TTC549 (cell line): Measurements from ENCODE around the gene NTN1.

Experiments
- FAIRE-seq: peaks from 2 replicates; lab custom pipeline; 2012; peaks lifted over from hg19 to GRCh38; lab: Jason Lieb, UNC

The NTN1 gene

DNA sequence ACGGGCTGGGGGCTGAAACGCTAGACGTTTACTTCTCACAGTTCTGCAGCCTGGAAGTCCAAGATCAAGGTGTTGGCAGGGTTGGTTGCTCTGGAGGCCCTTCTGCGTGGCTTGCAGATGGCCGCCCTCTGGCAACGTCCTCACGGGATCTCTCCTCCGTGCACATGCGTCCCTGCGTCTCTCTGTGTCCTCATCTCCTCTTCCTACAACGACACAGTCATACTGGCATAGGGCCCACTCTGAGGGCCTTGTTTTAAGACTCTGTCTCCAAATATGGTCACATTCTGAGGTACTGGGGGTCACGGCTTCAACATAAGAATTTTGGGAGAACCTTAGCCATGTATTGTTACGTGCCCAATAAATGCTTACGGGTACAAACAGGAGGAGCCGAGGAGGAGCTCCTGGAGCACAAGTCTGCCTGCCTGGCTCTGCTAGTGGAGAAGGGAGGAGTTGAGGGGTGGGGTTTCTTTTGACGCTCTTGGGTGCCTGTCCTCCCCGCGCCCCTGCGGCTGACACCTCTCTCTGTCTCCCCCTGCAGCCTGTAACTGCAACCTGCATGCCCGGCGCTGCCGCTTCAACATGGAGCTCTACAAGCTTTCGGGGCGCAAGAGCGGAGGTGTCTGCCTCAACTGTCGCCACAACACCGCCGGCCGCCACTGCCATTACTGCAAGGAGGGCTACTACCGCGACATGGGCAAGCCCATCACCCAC is 141.1 kb downstream of the NTN1 start:
- FAIRE-seq, result no peak

DNA sequence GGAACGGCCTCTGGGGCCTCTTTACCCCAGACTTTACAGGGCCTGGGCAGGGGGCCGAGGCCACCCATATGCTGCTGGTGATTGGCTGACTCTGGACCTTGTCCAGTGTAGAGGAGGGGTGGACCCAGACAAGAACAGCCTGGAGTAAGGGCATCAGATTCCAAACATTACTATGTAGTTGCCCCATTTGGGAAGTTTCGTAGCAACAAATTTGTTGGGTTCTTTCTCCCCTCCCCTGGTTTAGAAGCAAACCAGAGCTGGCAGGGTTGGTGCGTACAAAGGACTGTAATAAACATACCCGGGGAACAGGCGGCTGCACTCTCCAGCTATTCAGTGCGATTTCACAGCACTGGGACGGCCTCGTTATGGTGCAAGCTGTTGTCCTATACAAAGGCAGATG is 145.5 kb downstream of the NTN1 start:
- no peak for FAIRE-seq

DNA sequence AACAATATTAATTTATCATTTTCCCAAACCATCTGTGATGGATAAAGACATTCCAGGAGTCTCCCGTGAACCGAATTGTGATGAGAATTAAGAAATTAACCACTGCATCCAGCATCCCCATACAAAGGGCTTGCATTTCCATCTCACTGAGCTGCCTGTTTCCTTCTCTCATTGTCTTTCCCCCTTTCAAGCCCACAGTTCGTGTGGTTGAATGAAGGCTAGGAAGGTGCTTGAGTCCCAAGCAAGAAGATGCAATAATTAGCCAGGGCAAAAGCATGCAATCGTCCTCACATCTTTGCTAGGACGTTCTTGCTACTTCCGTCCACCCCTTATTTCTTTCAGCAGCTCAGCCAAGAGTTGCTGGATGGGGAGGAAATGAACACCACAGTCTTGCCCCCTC is 146.1 kb downstream of the NTN1 start:
- FAIRE-seq, result no peak

DNA sequence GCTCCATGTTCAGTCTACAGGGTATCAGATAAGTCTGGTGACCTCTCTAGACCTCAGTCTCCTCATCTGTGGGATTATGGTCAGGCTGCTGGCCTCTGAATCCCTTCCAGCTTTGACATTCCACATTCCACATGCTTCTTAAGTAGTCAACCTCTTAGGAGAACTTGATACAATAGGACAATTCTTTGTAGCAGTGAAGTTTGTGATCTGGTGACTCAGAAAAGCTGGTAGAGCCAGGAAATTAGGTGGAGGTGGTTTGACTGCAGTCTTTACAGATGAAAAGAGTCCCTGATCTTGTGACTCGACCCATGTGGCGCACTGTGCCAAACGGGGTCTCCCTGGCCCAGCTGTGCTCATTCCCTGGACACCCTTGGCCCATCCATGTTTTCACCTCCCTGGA is 147.8 kb downstream of the NTN1 start:
- FAIRE-seq, result no peak

DNA sequence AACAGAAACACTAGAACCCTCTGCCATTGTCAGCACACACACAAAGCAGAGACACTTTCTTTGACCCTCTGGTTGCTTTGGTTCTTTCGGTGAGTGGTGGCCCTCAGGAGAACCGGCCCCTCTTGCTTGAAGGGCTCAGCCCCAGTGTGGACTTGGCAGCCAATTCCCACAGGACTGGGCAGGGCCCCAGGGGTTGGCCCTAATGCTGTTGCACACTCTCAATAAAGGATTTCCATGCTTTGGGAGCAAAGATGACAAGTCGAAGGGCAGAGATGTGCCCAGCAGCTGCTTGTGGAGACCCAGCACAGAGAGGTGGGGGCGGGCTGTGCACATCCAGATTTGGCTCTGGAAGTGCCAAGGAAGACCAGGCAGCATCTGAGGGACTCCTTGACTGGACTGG is 149.0 kb downstream of the NTN1 start:
- FAIRE-seq, result no peak

DNA sequence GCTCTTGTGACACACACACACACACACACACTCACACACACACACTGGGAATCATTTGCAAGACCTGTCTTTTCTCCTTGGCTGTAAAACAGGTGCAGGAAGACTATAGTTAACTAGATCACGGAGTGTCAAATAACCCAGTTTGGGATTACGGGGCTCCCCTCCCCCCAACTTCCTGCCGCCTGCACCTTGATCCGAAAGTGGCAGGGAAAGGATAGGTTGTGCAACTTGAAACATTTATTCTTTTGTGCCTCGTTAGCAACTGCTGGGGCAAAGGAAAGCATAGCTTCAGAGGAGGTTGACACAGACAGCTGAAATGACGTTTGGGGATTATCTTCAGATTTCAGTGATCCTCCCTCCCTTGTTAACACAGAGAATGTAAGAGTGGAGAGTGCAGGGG is 149.5 kb downstream of the NTN1 start:
- FAIRE-seq, result no peak

DNA sequence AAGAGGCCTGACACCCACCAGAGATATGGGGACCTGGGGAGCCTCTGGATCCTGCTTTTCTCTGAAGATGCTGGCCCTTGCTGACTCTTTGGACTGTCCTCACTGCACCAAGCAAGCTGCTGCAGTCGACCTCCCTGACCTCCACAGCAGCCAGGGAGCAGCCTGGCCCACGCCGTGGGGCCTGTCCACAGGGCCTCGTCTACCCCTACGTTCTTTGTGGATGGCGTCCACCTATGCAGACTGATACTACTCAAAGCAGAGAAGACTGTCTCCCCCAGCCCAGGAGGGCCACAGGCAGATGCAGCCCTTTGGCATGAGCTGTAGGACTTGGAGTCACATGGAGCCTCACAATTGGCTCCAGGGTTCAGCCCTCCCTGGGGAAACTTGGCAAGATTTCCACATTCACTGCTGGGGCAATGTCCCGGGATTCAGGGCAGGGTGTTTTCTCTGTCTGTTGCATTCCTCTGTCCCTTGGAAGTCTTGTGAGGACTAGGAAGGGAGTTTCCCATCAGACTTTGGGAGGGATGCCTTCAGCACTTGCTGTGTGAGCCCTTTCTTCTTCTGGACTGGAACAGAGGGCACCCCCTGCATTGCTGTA is 152.2 kb downstream of the NTN1 start:
- FAIRE-seq, result no peak

DNA sequence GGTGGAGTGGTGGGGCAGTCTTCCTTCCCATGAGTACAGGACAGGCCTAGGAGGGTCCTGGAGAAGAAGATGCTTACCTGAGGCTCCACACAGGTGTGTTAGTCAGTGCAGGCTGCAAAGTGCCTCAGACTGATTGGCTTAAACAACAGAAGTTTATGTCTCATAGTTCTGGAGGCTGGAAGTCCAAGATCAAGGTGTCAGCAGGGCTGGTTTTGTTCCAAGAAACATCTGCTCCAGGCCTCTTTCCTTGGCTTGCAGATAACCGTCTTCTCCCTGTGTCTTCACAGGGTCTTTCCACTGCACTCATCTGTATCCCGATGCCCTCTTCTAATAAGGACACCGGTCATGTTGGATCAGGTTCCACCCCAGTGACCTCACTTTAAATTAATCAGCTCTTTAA is 153.0 kb downstream of the NTN1 start:
- FAIRE-seq, result no peak

DNA sequence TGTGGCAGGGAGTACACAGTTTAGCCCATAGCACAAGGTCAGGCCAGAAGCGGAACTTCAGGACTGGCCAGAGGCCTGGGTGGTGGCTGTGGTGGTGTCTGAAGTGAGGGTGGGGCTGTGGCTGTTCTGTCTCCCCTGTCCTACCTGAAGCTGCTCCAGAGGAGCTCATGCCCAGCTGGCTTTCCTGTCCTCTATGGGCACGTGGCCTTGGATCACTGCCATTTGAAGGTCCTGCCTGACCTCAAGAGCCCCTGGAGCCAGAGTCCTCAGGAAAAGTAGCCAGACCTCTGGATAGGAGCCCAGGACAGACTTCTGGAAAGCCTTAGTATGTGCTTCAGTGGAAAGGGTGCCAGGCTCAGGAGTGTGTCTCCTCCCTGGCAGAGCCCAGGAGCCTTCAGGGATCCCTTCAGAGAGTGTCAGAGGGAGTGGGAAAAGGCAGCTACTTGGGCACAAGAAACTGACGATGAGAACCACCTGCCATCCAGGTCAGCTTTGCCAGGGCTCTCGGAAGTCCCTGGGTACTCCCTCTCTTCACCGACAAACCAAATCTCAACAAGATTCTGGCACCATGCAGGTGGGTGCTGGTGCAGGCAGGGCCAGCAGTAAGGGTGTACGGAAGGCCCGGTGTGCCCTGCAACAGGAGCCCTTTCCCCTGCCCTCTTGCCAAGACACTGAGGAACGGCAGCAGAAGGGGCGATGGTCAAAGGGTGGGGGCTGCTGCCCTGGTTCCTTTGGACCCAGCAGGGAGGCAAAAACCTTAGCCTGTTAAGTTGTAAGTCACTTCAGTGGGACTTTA is 153.7 kb downstream of the NTN1 start:
- FAIRE-seq, result no peak

DNA sequence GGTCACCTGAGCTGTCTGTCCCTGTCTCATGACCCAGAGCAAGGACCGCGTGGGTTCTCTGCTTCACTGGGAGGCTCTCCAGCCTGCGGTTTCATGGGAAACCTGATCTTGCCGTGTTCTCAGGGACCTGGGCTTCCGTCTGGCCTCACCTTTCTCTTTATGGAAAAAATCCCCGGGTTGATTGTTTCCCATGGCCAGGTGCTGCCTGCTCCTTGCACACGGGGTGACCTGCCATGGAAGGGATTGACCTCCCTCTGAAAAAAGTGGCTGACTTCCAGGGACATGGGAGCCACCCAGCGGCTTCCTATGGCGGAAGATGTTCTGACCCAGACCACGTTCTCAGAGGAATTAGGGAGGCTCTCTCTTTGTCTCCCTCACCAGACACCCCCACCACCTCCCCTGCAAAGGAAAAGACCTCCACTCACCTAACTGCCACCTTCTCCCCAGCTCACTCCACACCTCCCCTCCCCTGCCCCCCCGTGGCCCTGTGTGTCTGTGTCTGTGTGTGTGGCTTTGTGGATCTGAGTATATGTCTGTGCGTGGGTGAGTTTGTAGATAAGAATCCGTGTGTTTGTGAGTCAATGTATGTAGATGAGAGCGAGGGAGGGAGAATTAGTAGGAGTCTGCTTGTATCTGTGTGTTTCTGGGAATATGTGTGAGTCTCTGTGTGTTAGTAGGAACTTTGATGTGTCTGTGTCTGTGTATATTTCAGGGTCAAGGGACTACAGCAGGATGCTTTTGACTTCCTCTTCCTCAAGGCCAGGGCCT is 154.6 kb downstream of the NTN1 start:
- FAIRE-seq, result no peak

DNA sequence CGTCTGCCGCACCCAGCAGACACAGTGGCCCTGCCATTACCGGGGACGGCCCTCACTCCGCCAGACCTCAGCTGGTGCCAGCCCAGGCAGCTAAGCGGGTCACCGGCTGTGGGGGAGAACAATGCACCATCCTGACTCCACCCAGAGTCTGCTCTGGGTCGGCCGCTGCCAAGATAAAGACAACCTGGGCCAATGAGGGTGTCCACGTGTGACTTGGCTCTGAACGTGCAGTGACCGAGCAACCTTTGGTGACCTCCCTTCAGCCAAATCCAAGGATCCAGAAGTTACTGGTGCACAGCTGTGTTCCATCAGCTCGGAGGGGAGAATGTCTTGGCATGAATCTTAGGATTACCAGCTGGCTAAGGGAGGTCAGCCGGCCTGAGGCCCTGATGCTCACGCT is 155.9 kb downstream of the NTN1 start:
- no peak for FAIRE-seq

DNA sequence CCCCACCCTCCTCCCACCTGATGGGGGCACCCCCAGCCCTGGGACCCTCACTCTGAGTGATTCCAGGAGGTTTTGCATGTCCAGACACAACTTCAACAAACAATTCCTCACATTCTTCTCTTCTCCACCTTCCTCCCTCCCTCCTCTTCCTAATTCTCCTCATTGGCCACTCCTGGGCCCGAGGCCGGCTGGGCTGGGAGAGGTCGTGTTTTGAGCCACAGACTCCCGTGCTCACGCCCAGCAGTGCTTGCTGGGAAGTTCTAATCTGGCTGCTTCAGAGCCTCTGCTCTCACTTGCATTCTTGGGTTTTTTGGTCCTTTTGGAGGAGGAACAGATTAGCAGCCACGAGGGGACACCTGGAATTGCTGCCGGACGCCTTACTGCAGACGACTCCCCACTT is 157.0 kb downstream of the NTN1 start:
- FAIRE-seq, result no peak

DNA sequence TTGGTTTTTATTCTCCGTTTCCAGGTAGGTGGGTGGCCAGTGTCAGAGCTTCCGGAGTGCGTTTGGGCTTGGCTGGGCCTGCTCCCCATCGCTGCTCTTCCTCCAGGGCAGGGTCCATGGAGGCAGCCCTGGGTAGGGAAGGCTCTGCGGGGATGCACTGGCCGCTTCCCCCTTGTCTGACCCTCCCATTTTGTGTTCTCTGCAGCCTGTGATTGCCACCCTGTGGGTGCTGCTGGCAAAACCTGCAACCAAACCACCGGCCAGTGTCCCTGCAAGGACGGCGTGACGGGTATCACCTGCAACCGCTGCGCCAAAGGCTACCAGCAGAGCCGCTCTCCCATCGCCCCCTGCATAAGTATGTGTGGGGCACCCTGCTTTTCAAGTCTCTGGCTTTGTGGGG is 158.3 kb downstream of the NTN1 start:
- FAIRE-seq, result no peak

DNA sequence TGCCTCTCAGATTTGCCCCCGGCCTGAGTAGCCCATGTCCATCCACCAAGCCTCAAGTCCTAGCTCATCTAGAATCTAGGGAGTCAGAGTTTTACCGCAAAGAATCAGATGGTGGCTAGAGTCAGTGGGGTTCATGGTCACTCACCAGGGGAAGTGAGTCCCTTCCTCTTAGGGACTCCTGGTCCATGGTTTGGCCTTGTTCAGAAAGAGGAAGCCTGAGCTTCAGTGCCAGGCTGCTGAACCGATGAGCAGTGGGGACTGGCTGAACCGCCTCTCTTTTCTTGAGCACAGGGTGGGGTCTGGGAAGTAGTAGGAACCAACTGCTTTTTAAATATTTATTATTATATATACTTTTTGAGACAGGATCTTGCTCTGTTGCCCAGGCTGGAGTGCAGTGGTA is 160.3 kb downstream of the NTN1 start:
- FAIRE-seq, result no peak

DNA sequence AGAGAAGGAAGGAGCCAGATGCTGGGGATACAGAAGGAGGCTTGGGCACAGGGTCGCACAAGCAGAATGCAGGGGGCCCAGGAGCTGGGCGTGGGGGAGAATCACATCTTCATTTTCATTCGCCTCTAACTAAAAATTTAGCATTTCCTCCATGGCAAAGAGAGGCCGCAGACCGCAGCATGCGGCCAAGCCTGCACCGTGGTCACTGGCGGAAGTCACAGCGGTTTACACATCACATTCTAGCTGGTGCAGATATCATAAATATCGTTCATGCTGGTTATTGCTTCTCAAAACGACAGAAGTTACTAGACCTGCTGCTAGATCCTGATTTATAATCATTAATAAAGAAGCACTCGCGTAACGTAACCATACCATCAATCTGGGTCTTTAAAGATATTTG is 162.0 kb downstream of the NTN1 start:
- no peak for FAIRE-seq

DNA sequence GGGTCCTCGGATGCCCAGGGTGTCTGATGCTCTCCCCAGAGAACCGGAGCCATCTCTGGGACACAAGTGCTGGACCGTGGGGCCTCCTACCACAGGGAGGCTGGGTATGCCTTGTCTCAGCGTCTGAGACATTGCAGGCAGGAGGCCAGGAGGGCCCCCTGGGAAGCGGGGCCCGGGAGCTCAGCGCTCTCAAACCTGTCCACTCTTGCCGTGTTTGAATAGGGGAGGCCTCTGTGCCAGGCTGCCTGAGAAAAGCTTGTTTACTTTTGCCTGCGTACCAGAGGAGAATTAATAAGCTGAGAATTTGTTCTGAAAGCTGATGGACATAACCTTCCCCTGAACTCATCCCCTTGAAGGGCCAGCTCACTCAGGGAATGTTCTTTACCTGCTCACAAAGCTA is 163.8 kb downstream of the NTN1 start:
- no peak for FAIRE-seq

DNA sequence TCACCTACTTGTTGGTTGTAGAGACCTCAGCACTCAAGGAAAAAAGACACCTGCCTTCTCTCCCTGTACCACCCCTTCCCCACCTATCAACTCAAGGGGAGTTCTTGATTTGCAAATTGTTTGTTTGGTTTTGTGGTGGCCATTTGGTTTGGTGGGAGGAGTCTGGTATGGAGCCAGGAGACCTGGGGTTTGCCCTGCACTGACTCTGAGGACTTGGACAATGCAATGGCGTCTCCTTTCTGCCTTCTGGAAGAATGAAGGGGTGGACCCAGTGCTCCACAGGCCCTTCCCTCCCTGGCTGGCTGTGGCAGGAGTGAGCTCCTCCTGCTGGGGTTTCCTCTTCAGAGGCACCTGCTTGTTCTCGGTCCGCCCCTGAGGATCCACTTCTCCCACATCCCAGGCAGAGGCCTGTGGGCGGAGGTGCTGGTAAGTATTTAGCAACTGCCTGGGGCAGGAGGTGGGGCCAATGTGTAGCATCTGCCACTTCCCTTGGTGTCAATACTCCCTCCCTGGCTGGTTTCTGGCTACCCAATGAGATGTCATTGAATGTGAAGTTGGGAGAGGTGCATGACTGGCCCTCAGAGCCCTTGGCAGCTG is 164.5 kb downstream of the NTN1 start:
- no peak for FAIRE-seq

DNA sequence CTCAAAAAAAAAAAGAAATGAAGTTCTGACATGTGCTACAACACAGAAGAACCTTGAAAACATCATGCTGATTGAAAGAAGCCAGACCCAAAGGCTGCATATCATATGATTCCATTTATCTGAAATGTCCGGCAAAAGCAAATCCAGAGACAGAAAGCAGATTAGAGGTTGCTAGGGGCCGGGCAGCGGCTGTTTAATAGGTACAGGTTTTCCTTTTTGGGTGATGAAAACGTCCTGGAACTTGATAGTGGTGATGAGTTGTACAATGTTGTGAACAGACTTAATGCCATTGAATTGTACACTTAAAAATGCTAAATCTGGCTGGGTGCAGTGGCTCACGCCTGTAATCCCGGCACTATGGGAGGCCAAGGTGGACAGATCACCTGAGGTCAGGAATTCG is 166.5 kb downstream of the NTN1 start:
- no peak for FAIRE-seq

DNA sequence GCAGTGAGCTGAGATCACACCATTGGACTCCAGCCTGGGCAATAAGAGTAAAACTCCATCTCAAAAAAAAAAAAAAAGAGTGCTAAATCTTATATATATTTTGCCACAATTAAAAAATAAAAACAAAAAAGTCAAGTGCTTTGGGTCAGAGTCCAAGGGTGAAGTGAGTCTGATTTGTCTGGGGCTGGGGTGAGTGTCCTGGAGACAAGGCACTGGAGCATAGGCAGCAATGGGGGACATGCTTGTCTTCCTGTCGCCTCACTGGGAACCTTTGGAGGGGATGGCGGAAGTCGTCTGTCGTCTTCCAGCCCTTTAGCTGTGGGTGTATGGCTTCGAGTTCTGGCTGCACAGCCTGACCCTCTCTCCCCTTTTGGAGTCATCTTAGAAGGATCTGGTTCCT is 167.1 kb downstream of the NTN1 start:
- no peak for FAIRE-seq

DNA sequence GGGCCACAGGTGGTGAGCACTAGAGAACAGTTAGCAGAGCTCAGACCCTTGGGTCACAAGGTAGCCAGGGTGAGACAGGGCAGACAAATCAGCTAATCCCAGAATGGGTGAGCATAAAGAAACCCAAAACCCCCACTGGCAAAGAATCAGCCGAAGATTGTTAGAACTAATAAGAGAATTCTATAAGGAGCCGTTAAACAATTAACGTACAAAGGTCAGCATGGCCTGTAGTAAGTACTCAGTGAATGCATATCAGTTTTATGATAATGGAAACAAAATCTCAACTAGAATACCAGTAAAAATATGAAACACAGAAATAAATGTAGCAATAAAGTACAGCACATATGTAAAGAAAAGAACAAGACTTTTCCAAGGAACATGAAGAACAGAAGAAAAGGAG is 168.6 kb downstream of the NTN1 start:
- no peak for FAIRE-seq

DNA sequence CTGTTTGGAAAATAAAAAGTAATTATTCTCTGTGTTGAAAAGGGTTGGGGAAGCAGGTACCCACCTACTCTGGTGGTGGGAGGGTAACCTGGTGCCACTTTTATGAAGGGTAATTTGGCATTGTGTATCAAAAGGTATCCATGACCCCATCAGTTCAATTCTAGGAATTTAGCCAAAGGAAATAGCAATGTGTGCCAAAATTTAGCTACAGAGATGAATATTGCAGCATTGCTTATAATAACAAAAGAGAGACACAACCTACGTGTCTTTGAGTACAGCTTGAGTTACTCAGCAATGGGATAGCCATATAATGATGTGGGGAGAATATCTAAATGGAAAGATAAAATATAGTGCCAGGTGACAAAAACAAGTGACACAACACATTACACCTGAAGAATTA is 170.7 kb downstream of the NTN1 start:
- FAIRE-seq, result no peak

DNA sequence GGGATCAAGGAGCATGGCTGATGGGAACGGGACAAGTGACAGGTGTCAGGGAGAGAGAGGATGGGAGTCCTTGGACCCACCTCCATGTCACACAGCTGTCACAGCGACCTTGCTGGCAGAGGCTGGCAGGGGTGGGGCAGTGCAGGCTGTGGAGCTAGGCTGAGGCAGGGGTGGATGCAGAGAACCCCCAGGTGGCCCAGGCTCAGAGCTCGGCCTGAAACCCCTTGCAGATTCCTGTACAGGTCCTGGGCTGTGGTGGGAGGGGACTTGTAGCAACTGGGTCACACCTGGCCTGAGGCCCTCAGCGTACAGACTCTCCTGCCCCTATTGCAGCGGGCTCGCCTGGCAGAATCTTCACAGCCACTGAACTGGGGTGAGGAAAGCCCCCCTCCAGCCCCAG is 174.1 kb downstream of the NTN1 start:
- no peak for FAIRE-seq
